Vagina (tissue), 2 donors: ENCODE measurements around the gene EYS. TPM values are rescaled to one million over a fixed set of nuclear protein-coding genes. Genes with fewer than 3 reads are reported as not detected.

Experiments used
- DNase-seq, 2 donors: peaks; one replicate each; pipeline ENCODE4 v3.0.0-alpha.2; 2017; ENCODE audit errors: extremely low spot score in 2 of 2
- H3K27ac ChIP-seq: fragments of 200-600 bp; sonication (generic); one replicate; pipeline ENCODE4 v1.5.1; 2019
- H3K27me3 ChIP-seq: fragments of 200-600 bp; sonication (generic); one replicate; pipeline ENCODE4 v1.5.1; 2019
- H3K36me3 ChIP-seq, 2 donors: fragments of 200-600 bp; sonication (generic); one replicate each; pipeline ENCODE4 v1.5.1; 2017 to 2019
- H3K4me1 ChIP-seq: fragments of 200-600 bp; sonication (generic); one replicate; pipeline ENCODE4 v1.5.1; 2019
- H3K4me3 ChIP-seq, 2 donors: fragments of 200-600 bp; sonication (generic); 1 replicate in 1 of 2; 2 replicates in 1 of 2; pipeline ENCODE4 v1.5.1; 2016 to 2019
- H3K9me3 ChIP-seq: fragments of 200-600 bp; sonication (generic); one replicate; pipeline ENCODE4 v1.5.1; 2019
- CTCF ChIP-seq, 3 experiments: fragments of 450-650 bp in 2 of 3; fragments of 200-600 bp in 1 of 3; sonication (generic) in 1 of 3; IDR thresholded peaks; one replicate each; pipeline ENCODE4 v1.5.1; 2017 to 2019; ENCODE audit warnings: antibody characterized with exemption in 3 of 3, mild to moderate bottlenecking in 2 of 3, moderate library complexity in 2 of 3
- POLR2A ChIP-seq, 2 donors: fragments of 450-650 bp; IDR thresholded peaks; one replicate each; pipeline ENCODE4 v1.6.1; 2017; ENCODE audit warnings: antibody characterized with exemption in 2 of 2, mild to moderate bottlenecking in 2 of 2, moderate library complexity in 2 of 2
- POLR2AphosphoS5 ChIP-seq, 2 donors: sonication (generic); formaldehyde crosslinking; IDR thresholded peaks; one replicate each; pipeline ENCODE4 v1.9.0; 2017; ENCODE audit warnings: antibody characterized with exemption in 2 of 2, mild to moderate bottlenecking in 2 of 2, low read depth in 1 of 2; ENCODE audit not compliant: insufficient read depth in 1 of 2
- intact Hi-C: fragments of 100-400 bp; cut with DNase I; formaldehyde crosslinking; loops from one replicate; pipeline ENCODE4 v1.15.1; 2023
- total RNA-seq: library from RNA; depleted of rRNA; stranded (reverse); fragments of >200 nt; gene quantifications from one replicate; pipeline ENCODE4 v1.2.3, GENCODE V29; 2016

EYS gene
- total RNA-seq, 1 donor from 2014 or later, result not detected

- TF ChIP-seq POLR2A (IDR thresholded peaks at IDR 0.05) (no peak), CTCF (IDR thresholded peaks at IDR 0.05) (no peak), POLR2AphosphoS5 (IDR thresholded peaks at IDR 0.05; ENCODE audit: insufficient read depth in 1 of 2, low read depth in 1 of 2) (no peak)
- Histone ChIP-seq H3K36me3 (no peaks in the 10 kb centered on the region), H3K27me3 (no peaks in the 10 kb centered on the region), H3K4me1 (no peaks in the 10 kb centered on the region), H3K4me3 (no peak overlapping the region), H3K27ac (no peak overlapping the region), H3K9me3 (no peaks in the 10 kb centered on the region)
- intact Hi-C loops, result no loop called here
- DNase-seq, result no peak
Observed at GRCh38 chr6:64996301-64996700, 710.7 kb downstream of the EYS start.

DNA sequence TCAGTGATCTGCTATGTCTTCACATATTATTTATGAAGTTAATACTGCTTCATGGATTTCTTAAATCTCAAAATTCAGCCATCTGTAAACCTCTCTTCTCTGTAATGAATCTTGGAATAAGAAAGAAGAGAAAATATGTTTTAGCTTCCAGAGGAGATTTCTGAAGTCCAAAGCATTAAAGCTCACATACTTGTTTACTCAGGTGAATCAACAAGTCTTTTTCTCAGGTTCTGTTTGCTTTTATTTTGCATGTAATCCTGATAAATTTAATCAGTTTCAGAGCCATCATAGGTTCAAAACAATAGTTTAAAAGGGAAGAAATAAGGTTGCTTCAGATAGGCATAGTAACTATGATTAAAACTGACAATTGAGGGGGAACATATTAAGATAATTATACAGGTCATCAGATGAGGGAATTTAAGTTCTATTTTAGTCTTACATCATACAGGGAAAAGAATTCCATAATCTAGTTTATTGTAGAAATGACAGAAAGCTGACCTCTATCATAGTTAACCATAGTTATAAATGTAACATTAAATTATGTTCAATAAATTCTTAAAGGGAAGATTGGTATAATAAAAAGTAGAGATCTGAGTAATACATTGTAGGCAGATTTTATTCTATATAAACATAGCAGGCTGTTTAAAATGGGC lies 716.2 kb downstream of the EYS start:
- DNase-seq, result no peak
- Histone ChIP-seq H3K27me3 (no peaks in the 10 kb centered on the region), H3K4me1 (no peaks in the 10 kb centered on the region), H3K27ac (no peak overlapping the region), H3K9me3 (no peaks in the 10 kb centered on the region), H3K36me3 (no peaks in the 10 kb centered on the region), H3K4me3 (no peak overlapping the region)
- TF ChIP-seq POLR2AphosphoS5 (IDR thresholded peaks at IDR 0.05; ENCODE audit: insufficient read depth in 1 of 2, low read depth in 1 of 2) (no peak), POLR2A (IDR thresholded peaks at IDR 0.05) (no peak), CTCF (IDR thresholded peaks at IDR 0.05) (no peak)
- intact Hi-C loops, result no loop called here

DNA sequence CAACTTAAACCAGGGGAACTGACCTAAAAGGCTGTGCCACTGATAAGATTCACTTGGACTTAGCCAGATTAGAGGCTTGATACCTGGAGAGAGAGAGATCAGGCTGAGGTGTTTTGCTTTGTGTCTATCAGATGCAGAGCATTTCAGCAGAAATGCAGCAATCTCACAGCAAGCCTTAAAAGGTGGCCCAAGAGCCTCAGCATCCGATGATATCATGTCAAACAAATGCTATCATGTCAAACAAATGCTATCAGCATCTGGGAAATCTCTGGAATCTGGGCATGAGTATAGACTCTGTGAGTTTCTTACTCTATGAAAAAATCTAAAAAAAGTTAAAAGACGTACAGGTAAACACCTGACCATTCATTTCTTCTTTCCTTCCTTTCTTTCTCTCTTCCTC lies 718.9 kb downstream of the EYS start:
- TF ChIP-seq CTCF (IDR thresholded peaks at IDR 0.05) (no peak), POLR2A (IDR thresholded peaks at IDR 0.05) (no peak), POLR2AphosphoS5 (IDR thresholded peaks at IDR 0.05; ENCODE audit: insufficient read depth in 1 of 2, low read depth in 1 of 2) (no peak)
- DNase-seq, result no peak
- Histone ChIP-seq H3K27ac (no peak overlapping the region), H3K9me3 (no peaks in the 10 kb centered on the region), H3K27me3 (no peaks in the 10 kb centered on the region), H3K4me3 (no peak overlapping the region), H3K4me1 (no peaks in the 10 kb centered on the region), H3K36me3 (no peaks in the 10 kb centered on the region)
- intact Hi-C loops, result no loop called here

- no peak for DNase-seq
- H3K9me3 ChIP-seq, result no peaks in the 10 kb centered on the region
- no peaks in the 10 kb centered on the region for H3K4me1 ChIP-seq
- TF ChIP-seq POLR2AphosphoS5 (IDR thresholded peaks at IDR 0.05; ENCODE audit: insufficient read depth in 1 of 2, low read depth in 1 of 2) (no peak), POLR2A (IDR thresholded peaks at IDR 0.05) (no peak), CTCF (IDR thresholded peaks at IDR 0.05) (no peak)
- no peak overlapping the region for H3K4me3 ChIP-seq
- no peaks in the 10 kb centered on the region for H3K27me3 ChIP-seq
- intact Hi-C loops, result no loop called here
- H3K27ac ChIP-seq, result no peak overlapping the region
- no peaks in the 10 kb centered on the region for H3K36me3 ChIP-seq
Observed at GRCh38 chr6:64987066-64987465, 720.0 kb downstream of the EYS start.

DNA sequence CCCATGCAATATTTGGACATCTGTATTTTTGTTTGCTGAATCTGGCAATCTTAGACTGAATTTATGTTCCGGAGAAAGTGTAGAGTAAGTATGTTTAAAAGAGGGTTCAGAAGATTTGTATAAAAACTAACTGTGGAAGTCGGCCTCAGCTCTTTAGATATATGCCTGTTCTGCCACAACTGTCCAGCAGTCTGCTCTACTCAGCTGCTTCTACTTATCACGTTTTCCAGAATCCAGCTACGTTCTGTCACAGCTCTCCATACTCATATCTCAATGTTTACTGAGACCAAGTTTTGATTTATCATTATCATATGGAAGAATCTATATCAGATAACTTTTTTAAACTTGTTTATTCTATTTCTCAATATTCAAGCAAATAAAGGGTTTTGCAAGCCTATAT lies 721.3 kb downstream of the EYS start:
- no peaks in the 10 kb centered on the region for H3K4me1 ChIP-seq
- no peaks in the 10 kb centered on the region for H3K36me3 ChIP-seq
- no peak for DNase-seq
- H3K27ac ChIP-seq, result no peak overlapping the region
- no peak for TF ChIP-seq CTCF (IDR thresholded peaks at IDR 0.05)
- TF ChIP-seq POLR2AphosphoS5 (IDR thresholded peaks at IDR 0.05; ENCODE audit: insufficient read depth in 1 of 2, low read depth in 1 of 2), result no peak
- no peak for TF ChIP-seq POLR2A (IDR thresholded peaks at IDR 0.05)
- no peaks in the 10 kb centered on the region for H3K27me3 ChIP-seq
- no peak overlapping the region for H3K4me3 ChIP-seq
- H3K9me3 ChIP-seq, result no peaks in the 10 kb centered on the region
- intact Hi-C loops, result no loop called here
